DND-41 (cell line): Measurements from ENCODE around the gene USP20.

Source experiments
- ATAC-seq: fragments of 200-7000 bp; cut with Tn5 transposase; 3 replicates; pipeline ENCODE4 v1.9.1; 2021; ENCODE audit warnings: low read depth; ENCODE audit not compliant: insufficient read depth
- DNase-seq: peaks from one replicate; pipeline ENCODE4 v3.0.0-alpha.2; 2020
- H2AFZ ChIP-seq: 2 replicates; pipeline ENCODE4 v1.6.0; 2012; ENCODE audit warnings: low read depth, low read length
- H3K27ac ChIP-seq: 2 replicates; pipeline ENCODE4 v1.5.1; 2012; ENCODE audit warnings: low read length, inconsistent platforms
- H3K27me3 ChIP-seq: fragments of 200-600 bp; sonication (generic); 2 replicates; pipeline ENCODE4 v1.6.0; 2012; ENCODE audit warnings: low read length, mild to moderate bottlenecking, inconsistent platforms; ENCODE audit not compliant: insufficient read depth, poor library complexity
- H3K36me3 ChIP-seq: 2 replicates; pipeline ENCODE4 v1.5.1; 2012; ENCODE audit warnings: low read length, inconsistent platforms; ENCODE audit not compliant: insufficient read depth
- H3K4me1 ChIP-seq: 2 replicates; pipeline ENCODE4 v1.5.1; 2012; ENCODE audit warnings: mild to moderate bottlenecking, low read length; ENCODE audit not compliant: insufficient read depth
- H3K4me2 ChIP-seq: 2 replicates; pipeline ENCODE4 v1.6.0; 2012; ENCODE audit warnings: mild to moderate bottlenecking, moderate library complexity, low read length, inconsistent platforms; ENCODE audit not compliant: insufficient read depth
- H3K4me3 ChIP-seq, 2 experiments: fragments of 200-600 bp in 1 of 2; shearing (Covaris generic) in 1 of 2; 2 replicates each; pipeline ENCODE4 v1.5.1; 2012 to 2016; ENCODE audit warnings: inconsistent platforms in 2 of 2, low read length in 2 of 2, mild to moderate bottlenecking in 2 of 2, low read depth in 1 of 2, moderate library complexity in 1 of 2
- H3K79me2 ChIP-seq: 2 replicates; pipeline ENCODE4 v1.6.0; 2012; ENCODE audit warnings: low read length, inconsistent platforms; ENCODE audit not compliant: insufficient read depth
- H3K9ac ChIP-seq: 2 replicates; pipeline ENCODE4 v1.6.0; 2012; ENCODE audit warnings: low read depth, mild to moderate bottlenecking, inconsistent platforms, low read length, moderate library complexity
- H3K9me3 ChIP-seq: 2 replicates; pipeline ENCODE4 v1.5.1; 2012; ENCODE audit warnings: low read length, moderate library complexity, mild to moderate bottlenecking, inconsistent platforms; ENCODE audit not compliant: insufficient read depth, severe bottlenecking
- H4K20me1 ChIP-seq: 2 replicates; pipeline ENCODE4 v1.6.0; 2012; ENCODE audit warnings: low read length; ENCODE audit not compliant: insufficient read depth
- CTCF ChIP-seq: IDR thresholded peaks from 2 replicates; pipeline ENCODE4 v1.5.1; 2012; ENCODE audit warnings: borderline replicate concordance, low read length, moderate library complexity, mild to moderate bottlenecking; ENCODE audit not compliant: poor library complexity, severe bottlenecking; ENCODE audit errors: extremely low read depth
- EZH2 ChIP-seq: IDR thresholded peaks from 3 replicates; pipeline ENCODE4 v1.6.1; 2012; ENCODE audit warnings: borderline replicate concordance, low read depth, mild to moderate bottlenecking, moderate library complexity, low read length, inconsistent platforms; ENCODE audit not compliant: severe bottlenecking

Gene USP20

DNA sequence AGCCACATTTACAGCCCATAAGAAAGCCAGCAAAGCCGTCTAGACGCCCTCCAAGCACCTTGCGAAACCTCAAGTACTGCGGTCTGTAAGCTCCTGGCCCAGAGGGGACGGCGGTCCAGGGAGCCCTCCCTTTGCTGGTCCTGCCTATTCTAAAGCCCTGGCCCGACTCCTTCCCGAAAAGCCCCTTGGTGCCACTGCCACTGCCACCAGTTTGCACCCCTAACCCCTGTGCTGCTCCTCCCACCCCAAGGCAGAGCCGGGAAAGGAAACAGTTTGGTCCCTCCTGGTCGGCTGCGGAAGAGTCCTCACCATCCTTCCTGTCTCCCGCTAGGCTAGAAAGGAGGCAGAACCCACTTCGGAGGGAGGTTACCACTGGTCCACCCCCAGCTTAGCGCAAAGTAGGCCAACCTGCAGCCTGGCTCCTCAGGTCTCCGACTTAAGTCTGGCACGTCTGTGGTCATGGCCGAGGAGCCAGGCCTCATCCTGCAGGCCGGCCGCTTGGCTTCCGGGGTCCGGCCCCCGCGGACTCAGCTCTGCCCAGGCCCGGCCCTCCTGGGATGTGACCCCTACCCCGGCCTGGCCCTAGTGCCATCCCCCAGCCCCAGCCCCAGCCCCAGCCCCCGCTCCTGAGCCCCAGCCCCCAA, 12.2 kb upstream of the USP20 start:
- TF ChIP-seq CTCF: no peak
- TF ChIP-seq EZH2: no peak
- Histone ChIP-seq H3K9me3 (no peaks in the 10 kb centered on the region), H4K20me1 (peaks cover 17% of the 10 kb centered on the region), H3K27ac (peak overlapping the region; percentile 76), H3K36me3 (peaks cover 49% of the 10 kb centered on the region), H3K79me2 (peaks cover 34% of the 10 kb centered on the region), H3K9ac (peak overlapping the region; percentile 82), H3K4me2 (peak overlapping the region; percentile 94), H3K27me3 (no peaks in the 10 kb centered on the region), H2AFZ (no peak overlapping the region), H3K4me3 (peak overlapping the region; percentile 62 to 97), H3K4me1 (peaks cover 15% of the 10 kb centered on the region)
- DNase-seq (peak; percentile 58), ATAC-seq (peak; percentile 60)

GRCh38 chr9:129823542-129823934, 11.7 kb upstream of the USP20 start:
- H3K4me3 ChIP-seq: peak overlapping the region; percentile 33 to 97; a peak in 3 of 4 replicates
- peaks cover 34% of the 10 kb centered on the region for H3K79me2 ChIP-seq
- DNase-seq (no peak), ATAC-seq (peak; percentile 49)
- peak overlapping the region; percentile 82 for H3K9ac ChIP-seq
- peaks cover 15% of the 10 kb centered on the region for H3K4me1 ChIP-seq
- peaks cover 15% of the 10 kb centered on the region for H4K20me1 ChIP-seq
- no peaks in the 10 kb centered on the region for H3K27me3 ChIP-seq
- TF ChIP-seq CTCF (no peak), EZH2 (no peak)
- no peaks in the 10 kb centered on the region for H3K9me3 ChIP-seq
- peak overlapping the region; percentile 94; the same call in 1 of the 2 replicates for H3K4me2 ChIP-seq
- H2AFZ ChIP-seq: peak overlapping the region; percentile 91
- peak overlapping the region; percentile 89 for H3K27ac ChIP-seq
- peaks cover 48% of the 10 kb centered on the region for H3K36me3 ChIP-seq

- peak within 1 kb of the TSS; percentile 91 for H2AFZ ChIP-seq
- H3K4me1 ChIP-seq: peaks cover 15% of the 10 kb centered on the region
- peak within 1 kb of the TSS; percentile 94 for H3K4me2 ChIP-seq
- H3K79me2 ChIP-seq: peaks cover 34% of the 10 kb centered on the region
- H3K9me3 ChIP-seq: no peaks in the 10 kb centered on the region
- peaks cover 48% of the 10 kb centered on the region for H3K36me3 ChIP-seq
- H3K27me3 ChIP-seq: no peaks in the 10 kb centered on the region
- H3K9ac ChIP-seq: peak within 1 kb of the TSS; percentile 82
- ATAC-seq (peak; percentile 88), DNase-seq (peak; percentile 93)
- peak within 1 kb of the TSS; percentile 62 to 97 for H3K4me3 ChIP-seq
- no peak for TF ChIP-seq EZH2
- no peak for TF ChIP-seq CTCF
- peaks cover 10% of the 10 kb centered on the region for H4K20me1 ChIP-seq
- H3K27ac ChIP-seq: peak within 1 kb of the TSS; percentile 89
Measured at GRCh38 chr9:129823935-129824601, 11.2 kb upstream of the USP20 start, which contains the start of gene TOR1A. Gene TOR1A (minus strand): TSS chr9:129824136. CDS start chr9:129824085, 51 bp downstream.
